Tibial artery (tissue), 4 donors: ENCODE results near the gene VAC14.

Experiments used
- DNase-seq, 2 donors: peaks; one replicate each; pipeline ENCODE4 v3.0.0-alpha.2; 2019
- H3K27ac ChIP-seq, 2 donors: fragments of 200-600 bp; sonication (generic) in 1 of 2; 1 replicate in 1 of 2; 2 replicates in 1 of 2; pipeline ENCODE4 v1.5.1; 2018 to 2019; ENCODE audit warnings: mild to moderate bottlenecking in 1 of 2
- H3K27me3 ChIP-seq, 2 donors: fragments of 200-600 bp; sonication (generic) in 1 of 2; one replicate each; pipeline versions ENCODE4 v1.5.1 to v1.6.0; 2016 to 2019
- H3K36me3 ChIP-seq, 3 donors: fragments of 200-600 bp; sonication (generic) in 2 of 3; one replicate each; pipeline ENCODE4 v1.5.1; 2016 to 2019; ENCODE audit warnings: mild to moderate bottlenecking in 2 of 3
- H3K4me1 ChIP-seq, 4 donors: fragments of 200-600 bp; sonication (generic) in 2 of 4; 1 replicate in 3 of 4; 2 replicates in 1 of 4; pipeline ENCODE4 v1.5.1; 2016 to 2019
- H3K4me3 ChIP-seq, 2 donors: fragments of 200-600 bp; sonication (generic) in 1 of 2; 1 replicate in 1 of 2; 2 replicates in 1 of 2; pipeline ENCODE4 v1.5.1; 2018 to 2019; ENCODE audit warnings: mild to moderate bottlenecking in 2 of 2
- H3K9me3 ChIP-seq, 3 donors: fragments of 200-600 bp; sonication (generic) in 1 of 3; one replicate each; pipeline ENCODE4 v1.5.1; 2016 to 2019
- intact Hi-C: fragments of 100-400 bp; cut with DNase I; formaldehyde crosslinking; loops from one replicate; pipeline ENCODE4 v1.15.0; 2023; ENCODE audit warnings: low total_unique reads
- TF ChIP-seq, protein P1 (sequence below), 2 experiments: fragments of 200-600 bp in 1 of 2; fragments of 450-650 bp in 1 of 2; IDR thresholded peaks; one replicate each; pipeline ENCODE4 v1.5.1; 2017 to 2019; ENCODE audit warnings: antibody characterized with exemption in 2 of 2, mild to moderate bottlenecking in 1 of 2, moderate library complexity in 1 of 2

The VAC14 gene

DNA sequence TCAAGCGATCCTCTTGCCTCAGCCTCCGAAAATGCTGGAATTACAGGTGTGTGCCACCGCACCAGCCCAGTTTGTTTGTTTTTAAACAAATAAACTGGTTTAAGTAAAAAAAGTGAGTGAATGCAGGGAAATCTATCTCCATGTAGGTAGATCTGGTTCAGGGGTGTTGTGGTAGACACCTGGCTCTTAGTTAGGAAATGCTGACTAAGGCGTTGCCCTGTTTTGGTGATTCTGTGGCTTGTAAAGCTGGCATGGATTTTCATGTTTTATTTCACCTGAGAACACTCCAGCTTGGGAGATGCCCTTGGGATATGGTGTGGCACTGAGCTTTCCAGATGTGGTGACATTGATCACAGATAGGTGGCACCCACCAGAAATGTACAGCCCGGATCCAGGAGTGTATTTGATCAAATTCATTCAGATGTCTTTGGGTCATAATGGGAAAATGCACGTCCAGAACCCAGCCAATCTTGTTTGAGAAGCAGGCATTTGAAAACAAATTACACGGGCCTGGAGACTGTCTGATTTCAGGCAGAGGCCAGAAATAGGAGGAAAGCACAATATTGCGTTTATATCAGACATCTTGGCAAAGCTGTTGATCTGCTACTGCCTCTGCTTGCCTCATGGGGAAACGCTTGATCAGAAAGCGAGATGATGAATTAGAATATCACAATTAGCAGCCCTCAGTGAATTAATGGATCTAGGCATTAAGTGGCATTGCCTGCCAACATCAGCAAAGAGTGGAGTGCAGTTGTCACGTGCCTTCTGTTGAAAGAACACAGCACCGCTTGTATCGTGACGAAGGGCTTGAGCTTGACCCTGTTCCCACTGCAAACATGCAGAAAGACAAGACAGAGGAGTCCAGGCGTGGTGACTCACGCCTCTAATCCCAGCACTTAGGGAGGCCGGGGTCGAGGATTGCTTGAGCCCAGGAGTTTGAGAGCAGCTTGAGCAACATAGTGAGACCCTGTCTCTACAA lies 161.9 kb downstream of the VAC14 start:
- Histone ChIP-seq H3K9me3 (no peaks in the 10 kb centered on the region), H3K4me3 (no peak overlapping the region), H3K27ac (no peak overlapping the region), H3K27me3 (no peaks in the 10 kb centered on the region), H3K4me1 (peaks cover 0 to 18% (median 2%) of the 10 kb centered on the region in 4 donors), H3K36me3 (no peaks in the 10 kb centered on the region)
- TF ChIP-seq, protein P1, sequence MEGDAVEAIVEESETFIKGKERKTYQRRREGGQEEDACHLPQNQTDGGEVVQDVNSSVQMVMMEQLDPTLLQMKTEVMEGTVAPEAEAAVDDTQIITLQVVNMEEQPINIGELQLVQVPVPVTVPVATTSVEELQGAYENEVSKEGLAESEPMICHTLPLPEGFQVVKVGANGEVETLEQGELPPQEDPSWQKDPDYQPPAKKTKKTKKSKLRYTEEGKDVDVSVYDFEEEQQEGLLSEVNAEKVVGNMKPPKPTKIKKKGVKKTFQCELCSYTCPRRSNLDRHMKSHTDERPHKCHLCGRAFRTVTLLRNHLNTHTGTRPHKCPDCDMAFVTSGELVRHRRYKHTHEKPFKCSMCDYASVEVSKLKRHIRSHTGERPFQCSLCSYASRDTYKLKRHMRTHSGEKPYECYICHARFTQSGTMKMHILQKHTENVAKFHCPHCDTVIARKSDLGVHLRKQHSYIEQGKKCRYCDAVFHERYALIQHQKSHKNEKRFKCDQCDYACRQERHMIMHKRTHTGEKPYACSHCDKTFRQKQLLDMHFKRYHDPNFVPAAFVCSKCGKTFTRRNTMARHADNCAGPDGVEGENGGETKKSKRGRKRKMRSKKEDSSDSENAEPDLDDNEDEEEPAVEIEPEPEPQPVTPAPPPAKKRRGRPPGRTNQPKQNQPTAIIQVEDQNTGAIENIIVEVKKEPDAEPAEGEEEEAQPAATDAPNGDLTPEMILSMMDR (IDR thresholded peaks at IDR 0.05): no peak
- intact Hi-C loops: no loop called here
- no peak for DNase-seq
